ENCODE measurements around the gene SLC5A8.

SLC5A8 gene

GRCh38 chr12:101221301-101221700 is 11.3 kb upstream of the SLC5A8 start:
- no peak overlapping the region for H3K27ac ChIP-seq (ENCODE audit: low read depth, low read length)
- no peaks in the 10 kb centered on the region for H3K4me1 ChIP-seq (ENCODE audit: control insufficient read depth, insufficient read depth, low read length)
- no peak overlapping the region for H3K9ac ChIP-seq (ENCODE audit: low read depth, low read length)
- no peaks in the 10 kb centered on the region for H3K9me3 ChIP-seq (ENCODE audit: control insufficient read depth, insufficient read depth, low read length)
- no peak overlapping the region for H3K4me3 ChIP-seq (ENCODE audit: low read depth, low read length)
- no peaks in the 10 kb centered on the region for H3K27me3 ChIP-seq (ENCODE audit: control insufficient read depth, insufficient read depth, low read length)
- H3K36me3 ChIP-seq (ENCODE audit: control insufficient read depth, insufficient read depth, low read length): no peaks in the 10 kb centered on the region

- Histone ChIP-seq H3K9me3 (ENCODE audit: control insufficient read depth, insufficient read depth, low read length) (peaks cover 9% of the 10 kb centered on the region), H3K36me3 (ENCODE audit: control insufficient read depth, insufficient read depth, low read length) (no peaks in the 10 kb centered on the region), H3K4me3 (ENCODE audit: low read depth, low read length) (no peak overlapping the region), H3K4me1 (ENCODE audit: control insufficient read depth, insufficient read depth, low read length) (no peaks in the 10 kb centered on the region), H3K27ac (ENCODE audit: low read depth, low read length) (no peak overlapping the region), H3K27me3 (ENCODE audit: control insufficient read depth, insufficient read depth, low read length) (no peaks in the 10 kb centered on the region), H3K9ac (ENCODE audit: low read depth, low read length) (no peak overlapping the region)
Observed at GRCh38 chr12:101216810-101217209, 6.8 kb upstream of the SLC5A8 start.

GRCh38 chr12:101207086-101207780 is 2.8 kb downstream of the SLC5A8 start:
- no peak overlapping the region for H3K9ac ChIP-seq (ENCODE audit: low read depth, low read length)
- H3K9me3 ChIP-seq (ENCODE audit: control insufficient read depth, insufficient read depth, low read length): no peaks in the 10 kb centered on the region
- no peaks in the 10 kb centered on the region for H3K36me3 ChIP-seq (ENCODE audit: control insufficient read depth, insufficient read depth, low read length)
- H3K27me3 ChIP-seq (ENCODE audit: control insufficient read depth, insufficient read depth, low read length): peaks cover 32% of the 10 kb centered on the region
- no peak overlapping the region for H3K27ac ChIP-seq (ENCODE audit: low read depth, low read length)
- H3K4me3 ChIP-seq (ENCODE audit: low read depth, low read length): no peak overlapping the region
- 0 out of 2 replicates have a peak, but pooled peaks cover 3% of the 10 kb centered on the region for H3K4me1 ChIP-seq (ENCODE audit: control insufficient read depth, insufficient read depth, low read length)

- Histone ChIP-seq H3K36me3 (ENCODE audit: control insufficient read depth, insufficient read depth, low read length) (no peaks in the 10 kb centered on the region), H3K9ac (ENCODE audit: low read depth, low read length) (no peak overlapping the region), H3K27ac (ENCODE audit: low read depth, low read length) (no peak overlapping the region), H3K27me3 (ENCODE audit: control insufficient read depth, insufficient read depth, low read length) (peaks cover 18% of the 10 kb centered on the region), H3K9me3 (ENCODE audit: control insufficient read depth, insufficient read depth, low read length) (no peaks in the 10 kb centered on the region), H3K4me1 (ENCODE audit: control insufficient read depth, insufficient read depth, low read length) (0 out of 2 replicates have a peak, but pooled peaks cover 3% of the 10 kb centered on the region), H3K4me3 (ENCODE audit: low read depth, low read length) (no peak overlapping the region)
Observed at GRCh38 chr12:101204602-101205304, 5.3 kb downstream of the SLC5A8 start.

- Histone ChIP-seq H3K27me3 (ENCODE audit: control insufficient read depth, insufficient read depth, low read length) (no peaks in the 10 kb centered on the region), H3K9ac (ENCODE audit: low read depth, low read length) (no peak overlapping the region)
Observed at GRCh38 chr12:101200824-101201223, 9.2 kb downstream of the SLC5A8 start.

GRCh38 chr12:101200145-101200544 is 9.9 kb downstream of the SLC5A8 start:
- H3K4me1 ChIP-seq (ENCODE audit: control insufficient read depth, insufficient read depth, low read length): 0 out of 2 replicates have a peak, but pooled peaks cover 3% of the 10 kb centered on the region
- H3K9me3 ChIP-seq (ENCODE audit: control insufficient read depth, insufficient read depth, low read length): no peaks in the 10 kb centered on the region
- no peak overlapping the region for H3K4me3 ChIP-seq (ENCODE audit: low read depth, low read length)
- H3K27me3 ChIP-seq (ENCODE audit: control insufficient read depth, insufficient read depth, low read length): no peaks in the 10 kb centered on the region
- no peak overlapping the region for H3K27ac ChIP-seq (ENCODE audit: low read depth, low read length)
- no peak overlapping the region for H3K9ac ChIP-seq (ENCODE audit: low read depth, low read length)
- H3K36me3 ChIP-seq (ENCODE audit: control insufficient read depth, insufficient read depth, low read length): no peaks in the 10 kb centered on the region

More at GRCh38 chr12:101200824-101201223, 9.2 kb downstream of the SLC5A8 start:
- H3K9me3 ChIP-seq (ENCODE audit: control insufficient read depth, insufficient read depth, low read length): no peaks in the 10 kb centered on the region
- no peak overlapping the region for H3K4me3 ChIP-seq (ENCODE audit: low read depth, low read length)
- 0 out of 2 replicates have a peak, but pooled peaks cover 3% of the 10 kb centered on the region for H3K4me1 ChIP-seq (ENCODE audit: control insufficient read depth, insufficient read depth, low read length)
- H3K36me3 ChIP-seq (ENCODE audit: control insufficient read depth, insufficient read depth, low read length): no peaks in the 10 kb centered on the region
- no peak overlapping the region for H3K27ac ChIP-seq (ENCODE audit: low read depth, low read length)

- no peaks in the 10 kb centered on the region for H3K9me3 ChIP-seq (ENCODE audit: control insufficient read depth, insufficient read depth, low read length)
- no peak overlapping the region for H3K9ac ChIP-seq (ENCODE audit: low read depth, low read length)
- no peaks in the 10 kb centered on the region for H3K27me3 ChIP-seq (ENCODE audit: control insufficient read depth, insufficient read depth, low read length)
- H3K4me1 ChIP-seq (ENCODE audit: control insufficient read depth, insufficient read depth, low read length): peaks cover 6% of the 10 kb centered on the region; the same call in 1 of the 2 replicates
- no peak overlapping the region for H3K27ac ChIP-seq (ENCODE audit: low read depth, low read length)
- H3K36me3 ChIP-seq (ENCODE audit: control insufficient read depth, insufficient read depth, low read length): no peaks in the 10 kb centered on the region
- H3K4me3 ChIP-seq (ENCODE audit: low read depth, low read length): no peak overlapping the region
Observed at GRCh38 chr12:101186291-101186690, 23.7 kb downstream of the SLC5A8 start.

- H3K27me3 ChIP-seq (ENCODE audit: control insufficient read depth, insufficient read depth, low read length): no peaks in the 10 kb centered on the region
- no peak overlapping the region for H3K27ac ChIP-seq (ENCODE audit: low read depth, low read length)
- no peak overlapping the region for H3K9ac ChIP-seq (ENCODE audit: low read depth, low read length)
- peaks cover 3% of the 10 kb centered on the region; the same call in 1 of the 2 replicates for H3K4me1 ChIP-seq (ENCODE audit: control insufficient read depth, insufficient read depth, low read length)
- no peak overlapping the region for H3K4me3 ChIP-seq (ENCODE audit: low read depth, low read length)
- no peaks in the 10 kb centered on the region for H3K9me3 ChIP-seq (ENCODE audit: control insufficient read depth, insufficient read depth, low read length)
- no peaks in the 10 kb centered on the region for H3K36me3 ChIP-seq (ENCODE audit: control insufficient read depth, insufficient read depth, low read length)
Observed at GRCh38 chr12:101181776-101182175, 28.3 kb downstream of the SLC5A8 start.

- H3K9ac ChIP-seq (ENCODE audit: low read depth, low read length): no peak overlapping the region
- no peak overlapping the region for H3K4me3 ChIP-seq (ENCODE audit: low read depth, low read length)
- no peaks in the 10 kb centered on the region for H3K9me3 ChIP-seq (ENCODE audit: control insufficient read depth, insufficient read depth, low read length)
- no peaks in the 10 kb centered on the region for H3K4me1 ChIP-seq (ENCODE audit: control insufficient read depth, insufficient read depth, low read length)
- no peaks in the 10 kb centered on the region for H3K27me3 ChIP-seq (ENCODE audit: control insufficient read depth, insufficient read depth, low read length)
- H3K36me3 ChIP-seq (ENCODE audit: control insufficient read depth, insufficient read depth, low read length): no peaks in the 10 kb centered on the region
- H3K27ac ChIP-seq (ENCODE audit: low read depth, low read length): no peak overlapping the region
Observed at GRCh38 chr12:101174541-101174940, 35.5 kb downstream of the SLC5A8 start.

- H3K27ac ChIP-seq (ENCODE audit: low read depth, low read length): no peak overlapping the region
- H3K9ac ChIP-seq (ENCODE audit: low read depth, low read length): no peak overlapping the region
- no peak overlapping the region for H3K4me3 ChIP-seq (ENCODE audit: low read depth, low read length)
- H3K9me3 ChIP-seq (ENCODE audit: control insufficient read depth, insufficient read depth, low read length): no peaks in the 10 kb centered on the region
- no peaks in the 10 kb centered on the region for H3K27me3 ChIP-seq (ENCODE audit: control insufficient read depth, insufficient read depth, low read length)
- no peaks in the 10 kb centered on the region for H3K4me1 ChIP-seq (ENCODE audit: control insufficient read depth, insufficient read depth, low read length)
- no peaks in the 10 kb centered on the region for H3K36me3 ChIP-seq (ENCODE audit: control insufficient read depth, insufficient read depth, low read length)
Observed at GRCh38 chr12:101173197-101173749, 36.8 kb downstream of the SLC5A8 start.

- Histone ChIP-seq H3K4me3 (ENCODE audit: low read depth, low read length) (no peak overlapping the region), H3K9ac (ENCODE audit: low read depth, low read length) (no peak overlapping the region), H3K36me3 (ENCODE audit: control insufficient read depth, insufficient read depth, low read length) (no peaks in the 10 kb centered on the region), H3K27ac (ENCODE audit: low read depth, low read length) (no peak overlapping the region), H3K4me1 (ENCODE audit: control insufficient read depth, insufficient read depth, low read length) (no peaks in the 10 kb centered on the region), H3K9me3 (ENCODE audit: control insufficient read depth, insufficient read depth, low read length) (no peaks in the 10 kb centered on the region), H3K27me3 (ENCODE audit: control insufficient read depth, insufficient read depth, low read length) (no peaks in the 10 kb centered on the region)
Observed at GRCh38 chr12:101172316-101172715, 37.7 kb downstream of the SLC5A8 start.

Measured in HUES48 (cell line).